ENCODE measurements around the gene CD4.
A peak's percentile ranks its signal among the peaks of the same experiment; 100 is the strongest.
"Not testable (repeated sequence)": the region's sequence is repeated elsewhere in the genome, so short reads cannot be mapped to it uniquely, and the experiment has no call there.

Gene CD4

GRCh38 chr12:6866163-6866919 is 77.0 kb downstream of the CD4 start:
- Mint-ChIP-seq H3K27me3 (no peaks in the 10 kb centered on the region), H3K27ac (peak overlapping the region; percentile 94), H3K4me3 (peak overlapping the region; percentile 94), H3K36me3 (ENCODE audit: low read depth) (peaks cover 95% of the 10 kb centered on the region), H3K4me1 (ENCODE audit: low read depth) (peaks cover 44% of the 10 kb centered on the region), H3K9me3 (no peaks in the 10 kb centered on the region)
- intact Hi-C loops (cut with micrococcal nuclease), result loop anchor here (5.0 kb wide), 1 partner anchor 71 kb away; no protein-coding TSS in a partner anchor

GRCh38 chr12:6866920-6867412 is 77.6 kb downstream of the CD4 start:
- no peaks in the 10 kb centered on the region for H3K9me3 Mint-ChIP-seq
- no peaks in the 10 kb centered on the region for H3K27me3 Mint-ChIP-seq
- intact Hi-C loops (cut with micrococcal nuclease), result loop anchor here (5.0 kb wide), 1 partner anchor 70 kb away; no protein-coding TSS in a partner anchor
- peaks cover 95% of the 10 kb centered on the region for H3K36me3 Mint-ChIP-seq (ENCODE audit: low read depth)
- H3K4me1 Mint-ChIP-seq (ENCODE audit: low read depth), result peaks cover 50% of the 10 kb centered on the region
- H3K27ac Mint-ChIP-seq, result peak overlapping the region; percentile 94
- H3K4me3 Mint-ChIP-seq, result peak overlapping the region; percentile 94

- Mint-ChIP-seq H3K9me3 (no peaks in the 10 kb centered on the region), H3K27ac (peak within 1 kb of the TSS; percentile 94), H3K27me3 (no peaks in the 10 kb centered on the region), H3K36me3 (ENCODE audit: low read depth) (peaks cover 96% of the 10 kb centered on the region), H3K4me3 (peak within 1 kb of the TSS; percentile 94), H3K4me1 (ENCODE audit: low read depth) (peaks cover 57% of the 10 kb centered on the region)
- intact Hi-C loops (cut with micrococcal nuclease), result loop anchor here (2.0 to 5.0 kb wide), 2 partner anchors 70 to 245 kb away; no protein-coding TSS in a partner anchor
These were observed 78.3 kb downstream of the CD4 start, which contains the start of gene TPI1 for GRCh38 chr12:6867413-6868210. TPI1 (plus strand) TSS chr12:6867531; CDS start chr12:6867567, 36 bp downstream.

GRCh38 chr12:6868211-6869048 is 79.1 kb downstream of the CD4 start:
- no peaks in the 10 kb centered on the region for H3K9me3 Mint-ChIP-seq
- H3K36me3 Mint-ChIP-seq (ENCODE audit: low read depth), result peaks cover 96% of the 10 kb centered on the region
- peaks cover 60% of the 10 kb centered on the region for H3K4me1 Mint-ChIP-seq (ENCODE audit: low read depth)
- intact Hi-C loops (cut with micrococcal nuclease), result loop anchor here (2.0 to 5.0 kb wide), 2 partner anchors 69 to 244 kb away; no protein-coding TSS in a partner anchor
- H3K4me3 Mint-ChIP-seq, result peak overlapping the region; percentile 94
- H3K27ac Mint-ChIP-seq, result peak overlapping the region; percentile 94
- H3K27me3 Mint-ChIP-seq, result no peaks in the 10 kb centered on the region

GRCh38 chr12:6869049-6870021 is 80.0 kb downstream of the CD4 start:
- Mint-ChIP-seq H3K36me3 (ENCODE audit: low read depth) (peaks cover 87% of the 10 kb centered on the region), H3K4me1 (ENCODE audit: low read depth) (peaks cover 60% of the 10 kb centered on the region)
- intact Hi-C loops (cut with micrococcal nuclease), result loop anchor here (2.0 to 5.0 kb wide), 2 partner anchors 68 to 243 kb away; no protein-coding TSS in a partner anchor

GRCh38 chr12:6870304-6870703 is 81.0 kb downstream of the CD4 start:
- H3K27ac Mint-ChIP-seq; intact Hi-C loops (cut with micrococcal nuclease); H3K27me3 Mint-ChIP-seq; H3K9me3 Mint-ChIP-seq; H3K4me3 Mint-ChIP-seq: not testable (repeated sequence)
- Mint-ChIP-seq H3K36me3 (ENCODE audit: low read depth) (peaks cover 77% of the 10 kb centered on the region), H3K4me1 (ENCODE audit: low read depth) (peaks cover 60% of the 10 kb centered on the region)

More at GRCh38 chr12:6869049-6870021, 80.0 kb downstream of the CD4 start:
- Mint-ChIP-seq H3K4me3 (peak overlapping the region; percentile 94), H3K9me3 (no peaks in the 10 kb centered on the region), H3K27ac (peak overlapping the region; percentile 94), H3K27me3 (no peaks in the 10 kb centered on the region)
